Transverse colon (tissue), 4 donors: ENCODE results near the gene NR3C2. TPM values are rescaled to one million over a fixed set of nuclear protein-coding genes. Genes with fewer than 3 reads are reported as not detected.

Experiments
- DNase-seq: peaks from one replicate; pipeline ENCODE4 v3.0.0-alpha.2; 2019
- H3K27ac ChIP-seq, 4 donors: fragments of 200-600 bp; sonication (generic); 2 replicates each; pipeline ENCODE4 v1.5.1; 2016 to 2018; ENCODE audit warnings: inconsistent platforms in 4 of 4
- H3K27me3 ChIP-seq: fragments of 200-600 bp; sonication (generic); 2 replicates; pipeline ENCODE4 v1.5.1; 2017; ENCODE audit warnings: inconsistent platforms
- H3K36me3 ChIP-seq, 4 donors: fragments of 200-600 bp; sonication (generic); 2 replicates each; pipeline ENCODE4 v1.5.1; 2017 to 2019; ENCODE audit warnings: inconsistent platforms in 4 of 4
- H3K4me1 ChIP-seq, 4 donors: fragments of 200-600 bp; sonication (generic); 2 replicates each; pipeline ENCODE4 v1.5.1; 2017 to 2020; ENCODE audit warnings: inconsistent platforms in 4 of 4
- H3K4me3 ChIP-seq, 4 donors: fragments of 200-600 bp; sonication (generic); 1 replicate in 1 of 4; 2 replicates in 3 of 4; pipeline versions ENCODE4 v1.5.1 to v1.6.1; 2017 to 2019; ENCODE audit warnings: inconsistent platforms in 4 of 4
- H3K9me3 ChIP-seq, 2 donors: fragments of 200-600 bp; sonication (generic); 2 replicates each; pipeline ENCODE4 v1.5.1; 2017 to 2019; ENCODE audit warnings: inconsistent platforms in 2 of 2
- EP300 ChIP-seq: sonication (generic); formaldehyde crosslinking; IDR thresholded peaks from one replicate; pipeline ENCODE4 v1.6.1; 2017; ENCODE audit warnings: antibody characterized with exemption, low read depth
- POLR2A ChIP-seq: fragments of 450-650 bp; IDR thresholded peaks from one replicate; pipeline ENCODE4 v1.6.1; 2016; ENCODE audit warnings: antibody characterized with exemption, mild to moderate bottlenecking, moderate library complexity
- POLR2AphosphoS5 ChIP-seq, 3 donors: sonication (generic); formaldehyde crosslinking; IDR thresholded peaks; one replicate each; pipeline ENCODE4 v1.6.1; 2016; ENCODE audit warnings: antibody characterized with exemption in 3 of 3
- WGBS, 2 donors: methylation state at CpG; one replicate each; pipeline ENCODE4 v1.1.5; 2018; ENCODE audit warnings: low coverage in 1 of 2; 5-methylcytosine and 5-hydroxymethylcytosine counted together
- in situ Hi-C, 4 donors: fragments of 200-750 bp; cut with MboI; loops; one replicate each; pipeline versions ENCODE4 v1.15.0 to v1.15.1; 2017; ENCODE audit warnings: low sequenced_read_pairs in 3 of 4, low pct_ligation_motif_present in 1 of 4, low pct_unique_long_range_greater_than_20kb in 1 of 4
- intact Hi-C: fragments of 100-400 bp; cut with DNase I; formaldehyde crosslinking; loops from one replicate; pipeline ENCODE4 v1.15.1; 2023; ENCODE audit warnings: low total_unique reads
- total RNA-seq, 4 donors: library from RNA; depleted of rRNA; stranded (reverse); fragments of >200 nt; gene quantifications; one replicate each; pipeline ENCODE4 v1.1.0, GENCODE V29; 2016
- TF ChIP-seq, protein P1 (sequence below), 5 experiments: fragments of 200-600 bp in 3 of 5; fragments of 450-650 bp in 2 of 5; sonication (generic) in 3 of 5; IDR thresholded peaks; 1 replicate in 2 of 5; 2 replicates in 3 of 5; pipeline ENCODE4 v1.5.1; 2016 to 2017; ENCODE audit warnings: antibody characterized with exemption in 5 of 5, inconsistent platforms in 3 of 5, mild to moderate bottlenecking in 2 of 5, moderate library complexity in 1 of 5

NR3C2 gene
- total RNA-seq, 4 donors from 2014 or later: 55.5 to 147 (median 125) TPM

DNA sequence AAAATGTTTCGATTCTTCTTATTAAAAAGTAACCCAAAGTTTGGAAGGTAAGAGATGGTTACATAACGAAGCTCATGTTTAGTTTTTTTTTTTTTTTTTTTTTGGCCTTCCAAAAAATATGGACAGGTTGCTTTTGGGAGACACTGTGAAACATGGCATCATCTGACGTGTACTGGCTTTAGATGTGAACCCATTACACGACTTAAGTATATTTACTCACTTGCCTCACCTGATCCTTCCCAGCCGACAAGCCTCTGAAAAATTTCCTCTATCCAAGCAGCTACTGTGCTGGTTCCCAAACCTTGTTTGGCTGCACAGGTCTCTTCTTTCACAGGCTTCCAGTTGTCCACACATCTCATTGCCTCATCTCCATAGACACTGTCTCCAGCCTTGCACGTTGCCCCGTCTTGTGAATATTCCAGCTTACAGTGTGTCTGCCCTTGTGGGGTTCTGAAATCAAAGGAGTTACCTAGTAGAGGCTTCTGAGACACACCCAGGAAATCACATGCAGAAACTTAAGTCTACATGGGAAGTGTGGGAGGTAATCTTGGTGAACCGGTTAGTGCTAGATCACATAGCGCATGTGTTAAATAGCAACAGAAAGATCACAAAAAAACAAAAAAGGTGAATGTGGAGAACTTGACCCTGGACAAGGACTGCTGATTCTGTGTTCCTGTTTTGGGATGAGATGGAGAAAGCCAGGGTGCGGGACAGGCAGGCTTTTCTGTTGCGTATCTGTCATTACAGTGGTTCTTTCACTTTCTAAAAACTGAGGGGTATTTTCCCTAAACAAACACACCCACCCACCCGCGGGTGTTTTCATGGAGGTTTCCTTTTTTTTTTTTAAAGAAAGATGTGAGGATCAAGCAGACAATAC is 381.7 kb downstream of the NR3C2 start:
- peaks cover 0 to 33% (median 5%) of the 10 kb centered on the region in 4 donors for H3K4me1 ChIP-seq
- no peak overlapping the region for H3K27ac ChIP-seq
- WGBS, 2 donors: 64 to 70% methylated on average over 11 to 13 of the region's 13 CpGs
- no peaks in the 10 kb centered on the region for H3K9me3 ChIP-seq
- no peak for TF ChIP-seq POLR2AphosphoS5 (IDR thresholded peaks at IDR 0.05)
- in situ Hi-C loops (no loop called here), intact Hi-C loops (no loop called here)
- H3K4me3 ChIP-seq: no peak overlapping the region
- no peaks in the 10 kb centered on the region for H3K27me3 ChIP-seq
- DNase-seq: no peak
- H3K36me3 ChIP-seq: no peaks in the 10 kb centered on the region

DNA sequence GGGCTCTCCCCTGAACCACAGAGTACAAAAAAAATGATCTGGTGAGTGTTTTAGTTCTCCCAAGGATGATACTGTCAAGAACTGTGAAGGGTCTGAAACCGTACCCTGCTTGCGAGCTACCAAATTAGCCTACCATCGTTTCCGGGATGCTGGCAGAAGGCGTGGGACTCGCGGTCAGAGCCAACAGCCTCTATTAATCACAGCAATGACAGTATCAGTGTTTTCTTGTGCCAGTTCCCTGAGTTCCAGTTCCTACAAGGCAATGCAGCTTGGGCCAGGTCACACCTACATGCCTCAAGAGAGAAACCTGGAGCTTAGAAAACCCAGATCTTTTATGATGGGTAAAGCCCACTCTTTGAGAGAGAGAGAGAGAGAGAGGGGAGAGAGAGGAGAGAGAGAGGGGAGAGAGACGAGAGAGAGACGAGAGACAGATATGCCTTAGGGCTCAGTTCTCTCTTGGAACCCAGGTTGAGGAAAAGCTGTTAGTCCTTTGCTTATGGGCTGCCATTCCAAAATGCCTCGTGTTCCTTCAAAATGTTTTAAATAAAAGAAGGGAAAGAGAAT is 382.5 kb downstream of the NR3C2 start:
- Histone ChIP-seq H3K4me1 (peaks cover 0 to 33% (median 5%) of the 10 kb centered on the region in 4 donors), H3K36me3 (no peaks in the 10 kb centered on the region), H3K27ac (no peak overlapping the region), H3K27me3 (no peaks in the 10 kb centered on the region), H3K9me3 (no peaks in the 10 kb centered on the region), H3K4me3 (no peak overlapping the region)
- intact Hi-C loops: no loop called here
- whole genome bisulfite sequencing, 2 donors: 88 to 91% methylated on average over 8 to 10 of the region's 10 CpGs
- TF ChIP-seq POLR2AphosphoS5 (IDR thresholded peaks at IDR 0.05): no peak
- TF ChIP-seq POLR2A: no peak
- TF ChIP-seq, protein P1, sequence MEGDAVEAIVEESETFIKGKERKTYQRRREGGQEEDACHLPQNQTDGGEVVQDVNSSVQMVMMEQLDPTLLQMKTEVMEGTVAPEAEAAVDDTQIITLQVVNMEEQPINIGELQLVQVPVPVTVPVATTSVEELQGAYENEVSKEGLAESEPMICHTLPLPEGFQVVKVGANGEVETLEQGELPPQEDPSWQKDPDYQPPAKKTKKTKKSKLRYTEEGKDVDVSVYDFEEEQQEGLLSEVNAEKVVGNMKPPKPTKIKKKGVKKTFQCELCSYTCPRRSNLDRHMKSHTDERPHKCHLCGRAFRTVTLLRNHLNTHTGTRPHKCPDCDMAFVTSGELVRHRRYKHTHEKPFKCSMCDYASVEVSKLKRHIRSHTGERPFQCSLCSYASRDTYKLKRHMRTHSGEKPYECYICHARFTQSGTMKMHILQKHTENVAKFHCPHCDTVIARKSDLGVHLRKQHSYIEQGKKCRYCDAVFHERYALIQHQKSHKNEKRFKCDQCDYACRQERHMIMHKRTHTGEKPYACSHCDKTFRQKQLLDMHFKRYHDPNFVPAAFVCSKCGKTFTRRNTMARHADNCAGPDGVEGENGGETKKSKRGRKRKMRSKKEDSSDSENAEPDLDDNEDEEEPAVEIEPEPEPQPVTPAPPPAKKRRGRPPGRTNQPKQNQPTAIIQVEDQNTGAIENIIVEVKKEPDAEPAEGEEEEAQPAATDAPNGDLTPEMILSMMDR (IDR thresholded peaks at IDR 0.05): no peak
- TF ChIP-seq EP300: no peak
- DNase-seq: no peak
- in situ Hi-C loops: no loop called here

DNA sequence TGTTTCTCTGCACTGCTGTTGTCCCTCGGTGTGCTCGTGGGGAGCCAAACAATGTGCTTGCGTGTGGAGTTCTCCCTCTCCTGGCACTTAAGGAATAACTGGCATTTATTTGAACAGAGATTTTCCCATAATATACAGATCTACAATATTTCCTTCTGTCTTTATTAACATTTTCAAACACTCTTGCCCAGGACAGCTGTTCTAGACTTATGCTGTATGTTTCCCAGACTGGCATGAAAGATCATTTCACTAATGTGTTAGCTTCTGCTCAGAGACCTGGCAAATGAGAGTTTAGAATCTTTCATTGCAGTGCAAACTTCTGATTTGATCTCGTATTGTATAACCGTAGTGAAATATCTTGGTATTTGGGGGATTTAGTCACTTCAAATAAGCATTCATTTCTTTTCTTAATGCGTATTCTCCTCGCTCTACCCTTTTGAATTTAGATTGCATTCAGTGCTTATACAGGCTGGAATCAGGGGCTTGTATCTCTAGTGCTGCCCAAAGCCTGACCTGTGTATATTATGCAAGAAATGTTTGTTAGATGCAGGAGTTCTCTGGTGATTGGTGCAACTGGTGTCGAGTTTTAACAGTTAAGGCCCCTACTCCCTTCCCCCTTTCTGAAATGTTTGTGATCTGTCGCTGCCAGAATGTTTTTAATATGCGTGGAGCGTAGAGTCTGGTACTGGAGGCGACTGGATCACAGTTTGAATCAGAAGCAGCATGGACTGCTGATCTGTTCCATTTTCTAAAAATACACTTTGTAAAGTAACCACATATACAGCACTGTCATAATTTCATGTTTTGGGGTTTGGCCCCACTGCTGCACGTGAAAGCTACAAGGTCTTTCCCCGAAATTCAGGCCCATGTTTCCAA is 384.0 kb downstream of the NR3C2 start:
- no peak overlapping the region for H3K4me3 ChIP-seq
- H3K36me3 ChIP-seq: no peaks in the 10 kb centered on the region
- peaks cover 4 to 42% (median 8%) of the 10 kb centered on the region in 4 donors for H3K4me1 ChIP-seq
- DNase-seq: no peak
- H3K9me3 ChIP-seq: no peaks in the 10 kb centered on the region
- intact Hi-C loops: no loop called here
- in situ Hi-C loops: no loop called here
- TF ChIP-seq POLR2A: no peak
- TF ChIP-seq, protein P1 (IDR thresholded peaks at IDR 0.05): no peak
- no peak for TF ChIP-seq EP300
- TF ChIP-seq POLR2AphosphoS5 (IDR thresholded peaks at IDR 0.05): no peak
- 88 to 90% methylated on average over 13 to 14 of the region's 14 CpGs for WGBS, 2 donors
- H3K27me3 ChIP-seq: no peaks in the 10 kb centered on the region
- no peak overlapping the region for H3K27ac ChIP-seq

DNA sequence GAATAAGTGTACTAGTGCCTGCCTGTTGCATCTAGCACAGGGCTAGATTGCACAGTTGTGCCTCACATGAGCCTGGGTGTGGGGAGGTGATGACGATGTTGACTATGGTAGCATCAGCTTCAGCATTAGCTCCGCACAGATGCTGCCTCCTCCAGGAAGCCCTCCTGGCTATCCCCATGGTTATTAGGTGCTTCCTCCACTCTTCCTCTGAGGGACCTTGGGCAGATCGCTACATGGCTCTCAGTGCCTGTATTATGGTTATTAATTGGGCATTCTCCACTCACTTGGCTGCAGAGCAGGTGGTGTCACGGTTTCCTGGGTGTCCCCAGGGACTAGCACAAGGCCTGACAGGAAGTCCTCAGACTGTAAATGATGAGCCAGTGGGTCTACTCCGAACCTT is 384.7 kb downstream of the NR3C2 start:
- no peak for DNase-seq
- intact Hi-C loops (no loop called here), in situ Hi-C loops (no loop called here)
- whole genome bisulfite sequencing, 2 donors: 82% methylated on average over 5 of the region's 5 CpGs; no CpG with 5 or more reads in 1 of the 2 donors
- no peak for TF ChIP-seq EP300
- TF ChIP-seq, protein P1 (IDR thresholded peaks at IDR 0.05): no peak
- TF ChIP-seq POLR2AphosphoS5 (IDR thresholded peaks at IDR 0.05): no peak
- no peak for TF ChIP-seq POLR2A
- no peaks in the 10 kb centered on the region for H3K9me3 ChIP-seq
- H3K4me1 ChIP-seq: peaks cover 4 to 42% (median 8%) of the 10 kb centered on the region in 4 donors
- no peaks in the 10 kb centered on the region for H3K27me3 ChIP-seq
- no peaks in the 10 kb centered on the region for H3K36me3 ChIP-seq
- H3K27ac ChIP-seq: no peak overlapping the region
- H3K4me3 ChIP-seq: no peak overlapping the region
